HG03439 (cell line): ENCODE data around the gene EMC10.

Experiments used
- ATAC-seq: cut with Tn5 transposase; IDR thresholded peaks from one replicate; pipeline ENCODE4 v1.9.1; 2021; ENCODE audit warnings: mild to moderate bottlenecking, moderate library complexity; ENCODE audit not compliant: unreplicated experiment

The EMC10 gene

DNA sequence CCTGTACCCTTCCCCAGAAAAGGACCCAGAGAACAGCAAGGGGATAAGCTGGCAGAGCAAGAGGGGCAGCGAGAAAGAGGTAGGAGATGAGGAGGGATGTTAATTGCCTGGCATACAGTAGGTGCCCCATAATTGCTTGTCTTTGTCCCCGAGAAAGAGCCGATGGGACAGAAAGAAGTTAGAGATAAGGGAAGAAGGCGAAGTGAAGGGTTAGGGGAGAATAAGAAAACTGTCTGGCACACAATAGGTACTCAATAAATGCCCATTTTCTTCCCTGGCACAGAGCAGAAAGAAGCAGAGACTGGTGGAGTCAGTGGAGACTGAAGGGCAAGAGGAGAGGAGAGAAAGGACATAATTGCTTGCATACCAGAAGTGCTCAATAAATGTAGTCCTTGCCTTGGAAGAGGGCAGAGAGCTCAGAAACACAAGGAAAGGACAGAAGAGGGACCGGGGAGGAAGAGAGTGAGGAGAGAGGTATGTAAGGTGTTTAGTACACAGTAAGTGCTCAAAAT, 18.8 kb downstream of the EMC10 start:
- ATAC-seq = no peak

DNA sequence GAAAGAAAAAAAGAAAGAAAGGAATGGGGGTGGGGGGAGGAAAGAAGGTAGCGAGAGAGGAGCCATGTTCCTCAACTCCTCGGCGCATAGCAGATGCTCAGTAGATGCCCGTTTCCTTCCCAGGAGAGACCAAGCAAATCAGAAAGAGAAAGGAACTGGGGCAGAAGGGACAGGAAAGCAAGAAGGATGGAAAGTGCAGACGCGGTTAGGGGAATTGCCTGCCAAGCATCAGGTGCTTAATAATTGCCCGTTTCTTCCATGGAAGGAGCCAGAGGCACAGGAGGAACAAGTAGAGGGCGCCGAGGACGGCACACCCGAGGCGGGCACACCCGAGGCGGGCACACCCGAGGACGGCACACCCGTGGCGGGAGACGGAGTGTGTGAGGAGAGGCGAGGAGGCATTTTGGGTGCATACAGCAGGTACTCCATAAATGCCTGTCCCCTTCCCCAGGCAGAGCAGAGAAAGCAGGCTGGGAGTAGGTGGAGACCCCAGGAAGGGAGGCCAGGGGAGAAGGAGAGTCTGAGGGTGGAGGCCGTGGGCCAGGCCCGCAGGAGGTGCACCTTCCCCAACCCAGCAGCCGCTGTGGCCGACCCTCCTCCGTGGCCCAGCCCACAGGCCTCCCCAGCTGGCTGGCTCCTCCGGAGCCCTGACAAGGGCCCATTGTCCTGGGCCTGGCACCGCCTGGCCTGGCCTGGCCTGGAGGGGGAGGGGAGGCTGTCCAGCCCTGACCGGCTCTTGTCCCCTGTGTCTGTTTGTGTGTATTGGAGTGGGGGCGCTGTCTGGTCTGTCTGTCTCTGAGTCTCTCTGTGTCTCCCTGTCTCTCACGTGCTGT, 20.1 kb downstream of the EMC10 start:
- no peak for ATAC-seq

DNA sequence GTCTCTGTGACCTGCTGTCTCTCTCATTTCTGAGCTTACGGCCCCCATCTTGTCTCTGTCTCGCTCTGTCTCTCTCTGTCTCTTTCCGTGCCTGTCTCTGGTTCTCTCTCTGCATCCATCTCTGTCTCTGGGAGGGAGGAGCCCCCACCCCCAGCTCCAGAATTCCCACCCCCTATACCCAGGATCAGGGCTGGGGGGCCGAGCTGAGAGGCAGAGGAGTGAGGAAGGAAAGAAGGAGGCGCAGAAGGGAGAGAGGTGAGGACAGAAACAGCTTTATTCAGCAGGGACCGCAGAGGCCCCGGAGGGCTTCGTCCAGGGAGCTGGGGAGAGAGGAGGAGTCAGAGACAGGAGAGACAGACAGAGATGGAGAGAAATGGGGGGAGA, 20.7 kb downstream of the EMC10 start:
- ATAC-seq = no peak

DNA sequence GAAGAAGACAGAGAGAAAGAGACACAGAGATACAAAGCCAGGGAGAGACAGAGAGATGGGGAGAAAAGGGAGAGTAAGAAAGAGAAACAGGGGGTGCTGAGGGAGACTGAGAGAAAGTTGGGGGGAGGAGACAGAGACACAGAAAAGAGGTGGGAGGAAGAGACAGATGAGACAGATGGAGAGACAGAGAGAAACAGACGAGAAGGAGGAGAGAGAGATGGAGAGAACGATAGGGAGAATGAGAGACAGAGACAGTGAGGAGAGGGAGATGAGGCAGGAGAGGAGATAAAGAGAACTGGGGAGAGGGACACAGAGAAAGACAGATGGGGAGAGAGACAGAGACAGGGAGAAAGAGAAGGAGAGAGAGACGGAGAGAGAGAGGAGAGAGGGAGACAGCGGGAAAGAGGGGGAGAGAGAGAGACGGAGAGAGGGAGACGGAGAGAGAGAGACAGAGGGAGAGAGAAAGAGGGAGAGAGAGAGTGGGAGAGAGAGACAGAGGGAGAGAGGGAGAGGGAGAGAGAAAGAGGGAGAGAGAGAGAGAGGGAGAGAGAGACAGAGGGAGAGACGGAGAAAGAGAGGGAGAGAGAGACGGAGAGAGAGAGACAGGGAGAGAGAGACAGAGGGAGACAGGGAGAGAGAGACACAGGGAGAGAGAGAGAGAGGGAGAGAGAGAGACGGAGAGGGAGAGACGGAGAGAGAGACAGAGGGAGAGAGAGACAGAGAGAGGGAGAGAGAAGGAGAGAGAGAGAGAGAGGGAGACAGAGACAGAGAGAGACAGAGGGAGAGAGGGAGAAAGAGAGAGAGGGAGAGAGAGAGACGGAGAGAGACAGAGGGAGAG, 22.1 kb downstream of the EMC10 start:
- ATAC-seq = no peak

DNA sequence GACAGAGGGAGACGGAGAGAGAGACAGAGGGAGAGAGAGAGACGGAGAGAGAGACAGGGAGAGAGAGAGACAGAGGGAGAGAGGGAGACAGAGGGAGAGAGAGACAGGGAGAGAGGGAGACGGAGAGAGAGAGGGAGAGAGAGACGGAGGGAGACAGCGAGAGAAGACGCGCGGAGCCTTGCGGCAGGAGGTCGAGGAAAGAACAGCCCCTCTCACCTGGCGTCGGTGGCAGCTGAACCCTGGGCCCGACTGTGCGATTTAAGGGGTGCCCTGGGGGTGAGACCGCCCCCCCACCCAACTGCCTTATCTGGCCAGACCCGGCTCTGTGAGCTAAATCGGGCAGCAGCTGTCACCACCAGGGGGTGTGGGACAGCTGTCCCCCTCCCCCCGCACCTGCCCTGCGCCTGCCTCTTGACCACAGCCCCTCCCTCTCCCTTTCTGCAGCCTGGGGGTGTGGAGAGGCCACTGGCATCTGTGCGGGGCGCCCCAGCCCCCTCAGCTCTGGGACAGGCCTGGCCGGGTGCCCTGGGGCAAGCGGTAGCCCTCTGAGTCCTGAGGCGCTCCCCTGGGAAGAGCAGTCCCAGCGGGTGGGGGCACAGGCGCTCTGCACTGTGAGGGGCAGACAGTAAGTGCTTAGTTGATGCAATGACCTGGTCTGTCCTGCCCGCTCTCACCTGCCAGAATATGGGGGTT, 23.9 kb downstream of the EMC10 start:
- ATAC-seq = no peak

DNA sequence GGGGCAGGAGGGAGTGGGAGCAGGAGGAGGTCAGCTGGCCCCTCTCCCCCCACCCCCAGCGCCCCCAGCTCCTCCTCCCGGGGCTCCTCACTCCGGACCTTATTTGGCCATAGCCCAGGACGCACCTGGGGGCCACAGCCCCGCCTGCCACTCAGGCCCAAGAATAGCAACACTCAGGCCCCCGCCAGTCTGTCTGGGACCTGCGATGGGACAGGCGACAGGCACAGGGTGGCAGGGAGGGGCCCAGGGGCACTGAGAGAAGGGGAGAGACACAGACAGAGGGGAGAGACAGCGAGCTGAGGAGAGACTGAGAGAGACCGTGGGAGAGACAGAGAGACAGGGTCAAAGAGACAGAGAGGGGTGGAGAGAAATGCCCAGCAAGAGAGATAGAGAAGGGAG, 24.4 kb downstream of the EMC10 start:
- no peak for ATAC-seq

GRCh38 chr19:50501186-50501567, 24.9 kb downstream of the EMC10 start:
- ATAC-seq = no peak

DNA sequence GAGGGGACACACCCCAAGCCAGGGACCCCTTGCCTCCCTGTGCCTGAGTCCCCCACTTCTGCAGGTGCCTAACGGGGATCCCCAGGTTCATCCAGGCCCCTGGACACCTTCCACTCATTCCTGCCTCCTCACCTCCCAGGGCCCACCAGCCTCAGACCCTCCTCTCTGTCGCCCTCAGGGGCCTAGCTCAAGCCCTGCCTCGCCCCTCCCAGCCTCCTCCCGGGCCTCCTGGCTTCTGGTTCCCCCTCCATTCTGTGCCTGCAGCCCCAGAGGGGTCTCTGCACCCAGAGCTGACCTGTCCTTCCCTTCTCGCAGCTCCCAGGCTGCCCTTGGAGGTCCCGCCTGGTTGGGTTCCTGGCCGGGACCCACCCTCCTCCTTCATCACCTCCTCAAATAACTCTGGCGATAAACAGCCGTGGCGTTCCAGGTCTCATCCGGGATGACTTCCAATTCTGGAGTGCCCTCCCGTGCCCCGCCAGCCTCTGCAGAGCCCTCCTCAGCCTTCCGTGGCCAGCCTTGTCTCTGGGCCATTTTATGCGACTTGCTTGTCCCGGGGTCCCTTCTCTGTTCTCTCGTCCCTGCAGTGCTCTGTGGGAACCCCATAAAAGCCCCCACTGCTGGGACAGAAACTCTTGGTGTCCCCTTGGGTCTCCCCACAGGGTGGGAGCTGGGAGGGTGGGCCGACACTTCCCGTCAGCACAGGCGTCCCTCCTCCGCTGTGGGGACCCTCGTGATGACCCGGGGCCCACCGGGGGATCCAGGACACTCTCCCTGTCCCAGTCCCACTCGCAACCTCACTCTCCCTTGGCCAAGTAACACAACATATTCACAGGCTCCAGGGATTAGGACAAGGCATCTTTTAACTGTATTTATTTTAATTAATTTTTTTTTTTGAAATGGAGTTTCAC, 25.5 kb downstream of the EMC10 start:
- no peak for ATAC-seq

DNA sequence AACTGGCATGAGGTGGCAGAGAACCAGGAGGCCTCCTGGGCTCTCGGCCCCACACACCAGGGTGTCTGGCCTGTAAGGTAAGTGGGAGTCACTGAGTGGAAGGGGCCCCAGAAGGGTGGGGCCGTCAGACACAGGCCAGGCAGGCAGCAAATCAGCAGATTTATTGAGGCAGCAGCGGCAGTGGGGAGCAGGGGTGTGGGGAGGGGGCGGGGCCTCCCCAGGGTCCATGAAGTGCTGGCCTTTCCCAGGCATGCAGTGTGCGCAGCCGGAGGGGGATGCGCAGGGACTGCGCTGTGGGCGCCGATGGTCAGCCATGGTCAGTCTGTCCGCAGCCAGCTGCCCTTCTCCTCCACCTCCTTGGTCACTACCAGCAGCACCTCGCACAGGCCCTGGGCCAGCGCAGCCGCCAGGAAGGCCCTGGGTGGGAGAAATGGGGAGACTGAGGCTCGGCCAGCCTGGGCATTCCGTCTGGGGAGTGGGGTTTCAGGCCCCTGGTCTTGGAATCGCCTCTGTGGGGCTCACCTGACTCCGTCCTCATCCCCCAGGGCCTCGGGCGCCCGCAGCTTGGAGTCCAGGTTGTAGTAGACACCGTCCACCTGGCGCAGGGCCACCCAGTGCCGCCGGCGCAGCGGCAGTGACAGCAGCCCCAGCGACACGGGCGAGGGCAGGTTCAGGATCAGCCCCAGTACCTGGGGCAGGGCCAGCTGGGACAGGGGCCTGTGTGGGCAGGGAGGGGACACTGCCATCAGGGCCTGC, 29.7 kb downstream of the EMC10 start:
- ATAC-seq = no peak

DNA sequence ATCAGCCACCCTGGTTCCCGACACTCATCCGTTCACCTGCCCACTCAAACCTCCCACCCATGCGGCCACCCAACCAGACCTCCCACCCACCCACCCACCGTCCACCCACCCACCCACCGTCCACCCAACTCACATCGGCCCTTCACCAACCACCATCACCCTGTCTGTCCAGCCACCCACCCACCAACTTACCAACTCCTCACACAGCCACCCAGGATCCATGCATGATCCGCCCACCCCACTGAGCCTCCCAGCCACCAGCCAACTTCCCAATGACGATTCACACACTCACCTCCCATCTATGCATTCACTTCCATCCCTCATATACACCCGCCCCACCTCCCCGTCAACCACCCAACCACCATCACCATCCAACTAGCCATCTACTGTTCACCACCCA, 30.4 kb downstream of the EMC10 start:
- ATAC-seq = no peak

GRCh38 chr19:50507376-50507775, 31.1 kb downstream of the EMC10 start:
- ATAC-seq = no peak

GRCh38 chr19:50508843-50509190, 32.5 kb downstream of the EMC10 start:
- no peak for ATAC-seq

DNA sequence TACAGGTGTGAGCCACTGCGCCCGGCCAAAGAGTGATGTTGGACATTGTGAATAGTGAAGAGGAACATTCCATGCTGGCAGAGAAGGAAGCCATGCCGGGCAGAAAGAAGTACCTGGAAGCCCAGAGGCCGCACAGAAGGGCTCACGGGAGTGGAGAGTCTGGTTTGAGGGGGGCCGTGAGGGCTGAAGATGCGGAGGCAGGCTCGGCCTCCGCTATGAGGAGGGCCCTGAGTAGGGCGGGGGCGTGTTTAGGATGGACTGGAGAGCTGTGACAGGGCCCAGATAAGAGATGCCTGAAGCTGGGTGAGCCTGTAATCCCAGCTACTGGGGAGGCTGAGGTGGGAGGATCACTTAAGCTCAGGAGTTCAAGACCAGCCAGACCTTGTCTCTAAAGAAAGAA, 33.1 kb downstream of the EMC10 start:
- no peak for ATAC-seq

GRCh38 chr19:50510121-50510670, 33.9 kb downstream of the EMC10 start:
- no peak for ATAC-seq

DNA sequence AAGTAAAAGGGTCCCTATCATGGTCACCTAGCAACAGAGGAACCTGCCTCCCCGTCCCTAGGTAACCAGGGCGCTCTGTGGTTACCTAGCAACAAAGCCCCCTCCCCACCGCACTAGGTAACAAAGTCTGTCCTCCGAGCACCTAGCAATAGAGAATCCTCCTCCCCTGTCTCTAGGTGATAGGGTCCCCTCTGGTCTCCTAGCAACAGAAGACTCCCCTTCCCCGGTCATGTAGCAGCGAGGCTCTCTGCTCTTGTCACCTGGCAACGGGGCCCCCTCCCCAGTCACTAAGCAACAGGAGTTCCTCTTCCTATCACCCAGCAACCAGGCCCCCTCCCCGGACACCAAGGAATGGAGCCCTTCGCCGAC, 34.4 kb downstream of the EMC10 start:
- ATAC-seq = no peak

- ATAC-seq = peak; percentile 85
Measured at GRCh38 chr19:50511069-50511822, 34.9 kb downstream of the EMC10 start, which contains the start of gene JOSD2. JOSD2 (minus strand) TSS chr19:50511191; CDS start chr19:50510431, 760 bp downstream.

- ATAC-seq = no peak
Measured at GRCh38 chr19:50512112-50512998, 36.0 kb downstream of the EMC10 start.
